C1 segment of cervical spinal cord (tissue), 14 donors: ENCODE measurements around the gene SMC5.
"Not testable (repeated sequence)": the region's sequence is repeated elsewhere in the genome, so short reads cannot be mapped to it uniquely, and the experiment has no call there.

Experiments
- DNase-seq, 14 donors: peaks; one replicate each; lab custom pipeline; 2025; lab: John Stamatoyannopoulos, UW

SMC5 gene

DNA sequence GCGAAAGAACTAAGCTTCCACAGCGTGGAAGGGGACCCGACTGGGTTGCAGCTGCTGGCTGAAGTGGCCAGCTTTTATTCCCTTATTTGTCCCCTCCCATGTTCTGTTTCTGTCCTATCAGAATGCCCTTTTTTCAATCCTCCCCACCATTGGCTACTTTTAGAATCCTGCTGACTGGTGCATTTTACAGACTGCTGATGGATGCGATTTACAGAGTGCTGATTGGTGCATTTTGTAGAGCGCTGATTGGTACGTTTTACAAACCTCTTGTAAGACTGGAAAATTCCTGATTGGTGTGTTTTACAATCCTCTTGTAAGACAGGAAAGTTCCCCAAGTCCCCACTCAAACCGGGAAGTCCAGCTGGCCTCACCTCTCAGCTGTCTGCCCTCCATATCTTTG lies 105.0 kb downstream of the SMC5 start:
- DNase-seq, result no peak

DNA sequence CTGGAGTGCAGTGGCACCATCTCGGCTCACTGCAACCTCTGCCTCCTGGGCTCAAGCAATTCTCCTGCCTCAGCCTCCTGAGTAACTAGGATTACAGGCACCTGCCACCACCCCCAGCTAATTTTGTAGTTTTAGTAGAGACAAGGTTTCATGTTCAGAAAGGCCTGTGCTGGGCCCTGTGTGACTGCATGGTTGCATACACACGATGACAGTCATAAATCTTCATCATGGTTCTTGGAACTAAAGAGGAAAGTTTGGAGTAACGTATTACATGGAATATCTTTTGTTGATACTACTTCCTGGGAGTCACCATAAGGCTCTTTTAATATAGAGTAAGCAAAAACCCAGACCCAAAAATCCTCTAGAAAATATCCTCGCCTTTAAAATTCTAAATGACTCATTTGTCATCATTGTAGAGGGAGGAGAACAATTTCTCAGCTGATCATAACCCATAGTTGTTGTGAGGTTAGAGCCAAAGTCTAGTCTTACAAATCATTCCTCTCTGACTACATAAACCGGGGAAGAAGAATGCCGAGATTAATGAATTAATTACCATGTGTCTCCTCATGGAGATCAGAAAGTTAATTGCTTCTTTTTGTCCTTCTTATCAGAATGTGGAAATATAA lies 108.6 kb downstream of the SMC5 start:
- DNase-seq, result no peak

DNA sequence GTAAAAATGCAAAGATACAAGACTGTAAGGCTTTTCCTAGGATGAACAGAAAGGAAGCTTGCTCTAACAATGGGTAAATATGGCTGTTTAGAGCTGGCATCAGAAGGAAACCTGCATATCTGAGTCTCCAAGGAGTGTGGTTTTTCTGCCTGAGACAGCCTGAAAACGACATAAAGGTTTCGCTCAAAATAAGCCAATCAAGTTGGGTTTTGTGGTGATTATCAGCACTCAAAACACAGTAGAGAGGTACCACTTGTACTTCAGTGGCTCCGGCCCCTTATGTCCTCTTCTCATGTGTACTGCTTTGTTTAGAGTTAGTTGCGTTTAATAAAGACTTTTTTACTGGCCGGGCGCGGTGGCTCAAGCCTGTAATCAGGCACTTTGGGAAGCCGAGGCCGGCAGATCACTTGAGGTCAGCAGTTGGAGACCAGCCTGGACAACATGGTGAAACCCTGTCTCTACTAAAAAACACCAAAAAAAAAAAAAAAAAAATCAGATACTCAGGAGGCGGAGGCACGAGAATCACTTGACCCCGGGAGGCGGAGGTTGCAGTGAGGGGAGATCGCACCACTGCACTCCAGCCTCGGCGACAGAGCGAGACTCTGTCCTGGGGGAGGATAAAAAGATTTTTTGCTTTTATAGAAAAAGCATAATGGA lies 116.3 kb downstream of the SMC5 start:
- DNase-seq, result no peak

DNA sequence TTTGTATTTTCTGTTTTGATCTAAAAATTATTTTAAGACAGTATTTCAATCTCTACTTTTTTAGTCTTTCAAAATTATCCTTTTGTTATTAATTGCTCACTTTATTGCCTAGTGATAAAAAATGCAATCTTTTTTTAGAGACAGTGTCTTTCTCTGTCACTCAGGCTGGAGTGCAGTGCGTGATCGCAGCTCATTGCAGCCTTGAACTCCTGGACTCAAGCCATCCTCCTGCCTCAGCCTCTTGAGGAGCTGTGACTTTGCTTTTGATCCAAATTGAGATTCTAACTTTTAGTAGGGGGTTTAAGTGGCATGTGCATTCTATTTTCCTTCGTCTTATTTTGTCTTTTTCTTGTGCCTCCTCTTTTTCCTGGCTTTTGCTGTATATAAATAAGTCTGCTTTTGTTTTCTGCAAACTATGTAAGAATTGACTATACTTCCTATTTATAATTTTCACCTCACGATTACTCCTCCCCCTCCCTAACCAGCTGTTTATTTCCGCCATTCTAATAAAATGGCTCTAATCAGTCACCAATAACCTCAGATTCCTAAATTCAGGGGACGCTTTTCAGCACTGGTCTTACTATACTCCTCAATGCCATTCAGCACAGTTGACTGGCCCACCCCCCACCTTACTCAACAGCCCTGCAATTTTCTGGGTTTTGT lies 123.4 kb downstream of the SMC5 start:
- DNase-seq, result peak in 1 of 14 donors; percentile 14

DNA sequence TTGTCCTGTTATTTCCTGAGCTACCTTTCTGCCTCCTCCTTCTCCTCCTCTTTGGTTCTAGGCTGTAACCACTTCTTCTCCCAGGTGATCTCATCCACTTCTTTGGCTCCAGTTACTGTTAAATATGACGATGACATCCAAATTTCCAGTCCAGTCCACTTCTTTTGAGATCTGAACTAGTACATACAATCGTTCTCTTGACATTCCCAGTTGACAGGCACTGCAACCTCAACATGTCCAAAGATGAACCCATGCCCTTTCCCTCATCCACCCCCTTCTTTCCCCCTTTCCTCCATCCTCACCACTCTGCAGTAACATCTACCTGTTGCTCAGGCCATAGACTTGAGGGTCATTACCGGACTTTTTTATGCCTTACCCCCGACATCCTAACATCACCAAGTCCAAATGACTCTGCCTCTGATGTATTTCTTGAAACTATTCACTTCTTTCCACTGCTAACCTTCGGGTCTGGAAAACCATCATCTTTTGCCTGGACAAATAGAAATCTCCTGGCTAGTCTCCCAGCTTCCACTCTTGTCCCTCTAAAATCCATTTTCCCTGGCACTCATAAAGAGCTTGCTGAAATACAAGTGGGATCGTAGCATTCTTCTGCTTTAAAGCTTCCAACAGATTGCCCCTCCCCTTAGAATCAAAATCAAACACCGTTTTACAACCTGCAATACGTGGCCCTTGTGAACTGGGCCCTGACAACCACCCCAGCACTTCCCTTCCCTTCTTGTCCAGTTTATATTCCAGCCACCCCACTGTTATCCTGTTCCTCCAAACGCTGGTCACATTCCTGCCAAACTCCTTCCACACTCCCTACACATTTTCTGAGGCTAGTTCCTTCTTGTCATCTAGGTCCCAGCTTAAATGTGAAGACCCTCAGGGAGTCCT lies 124.2 kb downstream of the SMC5 start:
- no peak for DNase-seq

DNA sequence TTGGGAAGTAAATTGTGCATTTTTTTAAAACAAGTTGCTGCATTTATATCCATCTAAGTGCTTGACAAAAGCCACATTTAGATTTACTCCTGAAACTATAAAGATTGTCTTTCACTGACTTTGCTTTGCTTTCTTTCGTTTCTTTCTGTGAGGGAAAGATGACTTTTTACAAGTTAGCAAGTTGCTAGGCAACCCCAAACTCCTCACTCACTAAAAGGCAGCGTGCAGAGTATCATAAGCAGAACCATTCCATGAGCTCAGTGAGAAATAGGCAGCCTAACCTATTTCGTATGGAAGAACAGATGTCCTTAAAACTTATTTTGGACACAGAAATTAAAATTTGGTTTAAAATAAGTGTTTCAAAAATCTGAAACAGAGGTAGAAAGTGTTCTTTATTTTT lies 126.6 kb downstream of the SMC5 start:
- no peak for DNase-seq

DNA sequence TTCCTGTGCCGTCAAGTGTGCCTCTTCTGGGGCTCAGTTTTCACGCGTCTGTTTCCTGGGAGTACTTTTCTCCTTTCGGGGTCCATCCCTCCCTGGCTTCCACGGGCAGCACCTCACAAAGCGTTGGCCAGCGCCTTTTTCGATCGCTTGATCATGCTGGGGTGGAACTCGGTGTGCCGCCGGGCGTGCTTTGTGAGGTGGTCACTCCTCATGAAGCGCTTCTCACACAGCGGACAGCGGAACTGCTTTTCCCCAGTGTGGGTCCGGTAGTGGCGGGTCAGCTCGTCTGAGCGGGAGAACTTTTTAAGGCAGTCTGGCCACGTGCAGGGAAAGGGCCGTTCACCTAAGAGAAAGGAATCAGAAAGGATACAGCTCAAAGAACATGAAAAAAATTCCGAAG lies 128.9 kb downstream of the SMC5 start:
- no peak for DNase-seq

DNA sequence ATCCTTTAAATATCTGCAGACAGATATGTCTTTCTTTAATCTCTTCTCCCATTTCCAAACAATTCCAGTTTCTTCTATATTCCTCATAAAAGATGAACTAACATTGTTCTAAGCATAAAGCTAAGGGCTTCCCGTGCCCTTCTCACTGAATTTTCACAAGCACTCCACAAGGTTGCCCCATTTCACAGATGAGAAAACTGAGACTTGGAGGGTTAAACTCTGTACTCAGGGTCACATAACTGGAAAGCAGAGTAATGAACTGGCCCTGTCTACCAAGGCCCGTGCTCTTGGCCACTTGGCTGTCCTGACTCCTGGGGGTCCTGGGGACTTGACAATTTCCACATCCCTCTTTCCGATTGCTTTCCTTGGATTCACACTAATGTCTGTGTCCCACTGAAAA lies 130.4 kb downstream of the SMC5 start:
- DNase-seq, result no peak

DNA sequence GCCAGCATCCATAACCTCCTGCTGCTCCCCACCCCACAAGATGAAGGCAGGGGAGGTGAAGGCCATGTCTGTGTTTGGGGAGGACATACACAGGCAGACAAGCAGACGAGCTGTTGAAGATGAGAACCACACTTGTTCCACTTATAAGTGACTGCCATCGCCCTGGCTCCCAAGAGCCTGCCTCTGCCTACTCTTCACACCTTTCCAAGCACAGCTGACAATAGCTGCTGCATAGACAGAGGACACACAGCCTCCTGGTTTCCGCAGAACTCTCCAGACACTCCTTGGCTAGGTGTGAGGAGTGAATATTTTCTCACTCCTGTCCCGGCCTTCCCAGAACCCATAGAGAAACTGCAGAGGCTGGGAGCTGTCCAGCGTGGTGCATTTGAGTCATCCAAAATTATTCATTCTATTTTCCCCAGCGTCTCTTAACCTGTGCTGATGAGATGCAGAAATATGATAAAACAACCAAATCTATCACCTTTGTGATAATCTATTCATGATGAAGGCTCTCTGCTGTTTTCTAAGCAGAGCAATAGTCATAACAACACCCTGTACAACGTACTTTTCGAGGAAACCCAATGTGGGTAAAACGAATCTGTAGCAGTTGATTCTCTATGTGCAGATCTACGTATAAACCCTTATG lies 131.0 kb downstream of the SMC5 start:
- peak in 2 of 14 donors; percentile 27 to 57 for DNase-seq

DNA sequence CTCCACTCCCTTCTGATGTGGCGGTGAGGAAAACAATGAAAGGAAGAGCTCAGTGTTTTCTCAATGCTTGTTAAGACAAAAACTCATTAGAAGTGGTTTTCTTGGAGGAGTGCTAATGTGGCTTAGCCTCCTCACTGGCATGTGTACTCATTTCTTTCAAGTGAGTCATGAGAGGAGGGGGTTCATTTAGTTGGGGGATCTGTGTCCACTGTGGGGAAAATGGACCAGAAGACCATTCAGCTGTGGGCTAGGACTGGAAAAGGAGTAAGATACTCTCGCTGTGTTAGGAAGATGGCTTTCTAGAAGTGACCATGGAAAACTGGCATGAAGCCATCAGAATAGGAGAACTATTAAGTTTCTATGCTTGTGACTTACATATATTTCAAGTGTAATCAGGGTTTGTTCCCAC lies 132.2 kb downstream of the SMC5 start:
- peak in 1 of 14 donors; percentile 6 for DNase-seq

DNA sequence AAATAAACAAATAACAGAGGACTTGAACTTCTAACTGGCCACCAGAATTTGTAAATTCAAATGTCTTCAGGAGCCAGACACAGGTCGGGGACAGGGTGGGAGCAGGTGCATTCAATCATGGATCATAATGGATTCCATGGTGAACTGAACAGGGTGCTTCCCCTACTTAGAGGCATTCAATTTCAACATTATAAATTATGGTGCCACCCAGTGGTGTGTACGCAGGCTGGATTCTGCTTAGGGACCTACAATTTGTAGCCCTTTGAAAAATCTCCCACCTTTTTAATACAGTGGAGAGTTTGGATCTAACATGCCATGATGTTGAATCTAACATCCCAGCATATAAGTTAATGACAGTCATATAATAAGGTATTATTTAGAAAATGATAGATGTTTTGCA lies 133.4 kb downstream of the SMC5 start:
- peak in 1 of 14 donors; percentile 33 for DNase-seq

DNA sequence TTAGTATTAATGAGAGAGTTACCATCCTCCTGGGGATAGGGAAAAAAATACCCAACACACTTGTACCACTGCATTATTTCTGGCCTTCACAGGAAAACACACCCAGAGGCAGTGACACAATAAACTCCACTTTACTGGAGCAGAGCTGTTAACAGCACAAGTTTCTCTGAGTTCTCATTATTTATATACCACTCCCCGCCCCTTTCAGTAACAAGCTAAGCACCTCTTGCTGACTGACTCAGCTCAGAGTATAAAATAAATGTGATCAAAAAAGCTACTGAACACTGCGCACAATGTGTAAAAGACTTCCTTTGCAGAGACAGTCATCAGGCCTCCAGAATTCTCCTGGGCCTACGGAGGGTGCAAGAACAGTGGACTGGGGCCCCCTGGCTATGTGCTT lies 134.1 kb downstream of the SMC5 start:
- peak in 1 of 14 donors; percentile 8 for DNase-seq

DNA sequence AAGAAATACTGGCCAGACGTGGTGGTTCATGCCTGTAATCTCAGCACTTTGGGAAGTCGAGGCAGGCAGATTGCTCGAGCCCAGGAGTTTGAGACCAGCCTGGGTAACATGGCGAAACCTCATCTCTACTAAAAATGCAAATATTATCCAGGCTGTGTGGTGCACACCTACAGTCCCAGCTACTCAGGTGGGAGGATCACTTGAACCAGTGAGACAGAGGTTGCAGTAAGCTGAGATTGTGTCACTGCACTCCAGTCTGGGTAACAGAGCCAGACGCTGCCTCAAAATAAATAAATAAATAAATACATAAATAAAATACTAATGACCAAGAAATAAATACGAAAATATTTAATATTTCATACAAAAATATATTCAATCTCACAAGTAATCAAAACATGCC lies 136.9 kb downstream of the SMC5 start:
- no peak for DNase-seq

DNA sequence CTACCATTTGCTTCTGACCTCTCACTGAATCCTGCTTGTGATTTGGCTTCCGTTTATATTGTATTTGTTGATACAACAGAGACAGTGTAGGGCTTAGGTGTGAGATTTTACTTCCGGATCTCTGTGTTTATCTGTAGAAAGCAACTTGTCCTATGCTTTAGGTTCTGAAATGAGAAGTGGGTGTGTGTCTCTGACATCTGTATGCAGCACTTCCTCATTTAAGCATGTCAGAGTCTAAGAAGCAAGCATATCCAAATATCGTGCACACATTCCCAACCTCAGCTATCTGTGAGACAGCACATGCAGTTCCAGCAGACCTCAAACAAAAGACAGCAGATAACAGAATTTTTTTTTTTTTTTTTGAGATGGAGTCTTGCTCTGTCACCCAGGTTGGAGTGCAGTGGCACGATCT lies 139.4 kb downstream of the SMC5 start:
- no peak for DNase-seq

DNA sequence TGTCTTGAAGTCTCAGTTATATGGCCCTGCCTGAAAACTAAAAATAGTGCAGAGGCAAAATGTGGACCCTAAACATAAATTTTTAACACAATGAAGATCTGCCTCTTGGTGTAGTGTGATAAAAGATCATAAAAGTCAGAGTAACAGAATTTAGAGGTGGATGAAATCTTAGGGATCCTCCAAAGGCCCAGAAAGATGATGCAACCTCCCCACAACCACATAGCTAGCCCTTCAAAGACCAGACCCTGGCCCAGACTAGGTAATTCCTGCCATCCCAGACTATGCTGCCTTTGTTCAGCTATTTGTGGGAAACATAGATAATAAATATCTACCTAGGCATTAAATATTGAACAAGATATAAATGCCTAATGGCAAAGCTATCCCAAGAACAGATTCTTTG lies 140.4 kb downstream of the SMC5 start:
- no peak for DNase-seq

DNA sequence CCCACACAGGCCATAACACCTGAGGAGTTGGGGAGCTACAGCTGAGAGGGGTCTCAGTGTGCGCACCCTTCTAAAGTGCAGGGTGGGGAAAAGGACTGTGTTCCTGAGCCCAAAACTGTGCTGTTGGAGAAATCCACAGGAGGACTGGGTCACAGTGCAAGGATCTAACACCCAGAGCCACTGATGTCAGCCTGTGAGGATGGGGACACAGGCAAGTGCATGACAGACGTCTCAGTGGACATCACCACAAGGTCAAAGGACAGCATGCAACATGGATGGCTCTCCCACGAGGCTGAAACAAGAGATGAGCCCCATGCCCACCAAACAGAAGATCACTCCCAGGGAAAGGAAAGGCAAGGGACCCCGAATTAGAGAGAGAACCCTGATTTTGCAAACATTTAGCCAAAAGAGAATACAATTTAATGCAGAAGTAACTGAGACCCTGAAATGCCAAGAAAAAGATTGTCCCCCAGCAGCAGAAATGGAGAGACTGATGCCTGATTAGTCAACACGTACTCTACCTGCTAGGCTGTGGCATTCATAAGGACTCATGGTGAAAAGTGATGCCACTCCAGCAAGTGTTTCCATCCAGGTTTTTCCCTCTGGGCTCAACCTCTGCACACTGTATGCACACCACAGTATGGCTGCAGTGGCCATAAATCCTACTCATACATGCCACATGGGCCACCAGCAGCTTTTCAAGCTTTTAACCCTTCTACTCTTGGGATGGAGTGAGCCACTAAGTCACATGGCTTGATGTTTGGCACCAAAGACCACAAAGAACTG lies 141.5 kb downstream of the SMC5 start:
- DNase-seq, result no peak

DNA sequence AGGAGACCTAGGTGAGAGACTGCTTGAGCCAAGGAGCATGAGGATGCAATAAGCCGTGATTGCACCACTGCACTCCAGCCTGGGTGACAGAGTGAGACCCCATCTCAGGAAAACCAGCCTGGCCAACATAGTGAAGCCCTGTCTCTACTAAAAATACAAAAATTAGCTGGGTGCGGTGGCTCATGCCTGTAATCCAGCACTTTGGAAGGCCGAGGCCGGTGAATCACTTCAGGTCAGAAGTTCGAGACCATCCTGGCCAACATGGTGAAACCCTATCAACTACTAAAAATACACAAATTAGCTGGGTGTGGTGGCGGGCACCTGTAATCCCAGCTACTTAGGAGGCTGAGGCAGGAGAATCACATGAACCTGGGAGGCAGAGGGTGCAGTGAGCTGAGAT lies 142.5 kb downstream of the SMC5 start:
- DNase-seq, result not testable (repeated sequence)

DNA sequence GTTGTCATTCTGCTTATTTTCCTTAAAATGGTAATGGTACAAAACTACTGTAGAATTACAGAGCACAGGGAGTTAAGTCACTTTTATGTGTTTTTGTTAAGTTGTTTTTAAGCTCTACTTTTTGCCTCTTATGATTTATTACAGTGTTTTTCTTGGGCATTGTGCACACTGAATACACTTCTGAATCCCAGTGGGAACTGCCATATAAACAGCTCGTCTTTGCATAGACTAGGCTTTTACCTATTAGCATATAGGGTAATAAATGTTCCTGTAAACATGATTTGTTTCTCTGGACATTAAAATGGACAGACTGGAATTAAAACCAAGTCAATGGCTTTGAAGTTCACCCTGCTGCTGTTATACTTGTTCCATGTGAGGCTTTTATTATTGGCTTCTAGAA lies 143.4 kb downstream of the SMC5 start:
- no peak for DNase-seq

DNA sequence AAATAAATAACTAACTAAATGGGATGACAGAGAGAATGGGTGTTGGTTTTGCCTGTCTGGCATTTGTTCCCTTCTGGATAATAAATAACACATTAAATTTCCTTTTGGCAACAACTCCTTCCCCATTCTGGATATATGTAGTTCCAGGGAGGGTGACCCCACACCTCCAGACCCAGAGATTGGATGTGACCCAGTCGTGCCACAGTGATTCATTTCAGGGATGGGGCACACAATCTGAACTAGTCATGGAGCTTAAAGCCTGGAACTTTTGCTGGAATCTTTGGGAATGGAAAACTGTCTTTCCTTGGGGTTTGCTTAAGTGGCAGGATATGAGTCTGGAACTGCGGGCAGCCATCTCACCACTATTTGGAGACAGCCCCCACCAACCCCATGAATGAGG lies 144.4 kb downstream of the SMC5 start:
- DNase-seq, result no peak

DNA sequence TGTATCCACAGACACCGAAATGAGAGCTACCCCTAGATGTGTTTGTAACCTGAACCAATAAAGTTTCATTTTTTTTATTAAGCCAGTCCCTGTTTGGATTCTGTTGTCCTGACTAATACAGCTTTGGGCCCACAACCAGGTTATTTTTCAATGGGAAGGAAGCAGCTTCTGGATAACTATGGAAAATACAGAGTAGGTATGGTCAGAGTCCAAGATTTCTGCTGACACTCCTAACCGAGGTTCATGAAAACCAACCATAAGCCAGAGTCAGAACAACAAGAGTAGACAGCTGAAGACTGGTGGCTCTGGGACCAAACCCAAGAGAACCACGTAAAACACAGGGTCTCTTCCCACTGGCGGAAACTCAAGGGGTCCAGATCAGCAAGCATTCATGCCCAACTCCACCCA lies 144.8 kb downstream of the SMC5 start:
- no peak for DNase-seq

DNA sequence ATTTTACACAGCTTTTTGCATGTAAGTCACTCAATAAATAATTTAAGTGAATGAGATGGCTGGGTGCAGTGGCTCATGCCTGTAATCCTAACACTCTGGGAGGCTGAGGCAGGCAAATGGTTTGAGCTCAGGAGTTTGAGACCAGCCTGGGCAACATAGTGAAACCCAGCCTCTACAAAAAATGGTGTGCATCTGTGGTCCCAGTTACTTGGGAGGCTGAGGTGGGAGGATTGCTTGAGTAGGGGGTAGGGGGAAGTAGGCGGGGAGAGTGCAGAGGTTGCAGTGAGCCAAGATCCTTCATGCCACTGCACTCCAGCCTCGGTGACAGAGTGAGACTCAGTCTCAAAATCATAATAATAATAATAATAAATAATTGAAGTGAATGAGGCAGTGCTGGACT lies 145.5 kb downstream of the SMC5 start:
- DNase-seq, result no peak
